Panc1 (cell line): ENCODE data around the gene GPC6. TPM values are rescaled to one million over a fixed set of nuclear protein-coding genes. Genes with fewer than 3 reads are reported as not detected.

Experiments
- ATAC-seq: fragments of 200-7000 bp; cut with Tn5 transposase; 2 replicates; pipeline ENCODE4 v1.9.1; 2020; ENCODE audit warnings: mild to moderate bottlenecking, moderate library complexity
- BruUV-seq: library from RNA; stranded (reverse); fragments of 400-500 nt; replicated peaks from 2 replicates; lab custom pipeline; 2021; lab: Mats Ljungman, UMichigan
- CTCF ChIA-PET: fragments of 300-600 bp; sonication (Branson Sonifier 250); formaldehyde crosslinking; loops from one replicate; lab custom pipeline; 2022; ENCODE audit warnings: antibody characterized with exemption; lab: Charles Lee
- POLR2A ChIA-PET: fragments of 300-600 bp; sonication (Branson Sonifier 250); formaldehyde crosslinking; loops from one replicate; lab custom pipeline; 2022; ENCODE audit warnings: antibody characterized with exemption; lab: Charles Lee
- DNase-seq: peaks from one replicate; pipeline ENCODE4 v3.0.0-alpha.2; 2010; ENCODE audit warnings: low read depth, low spot score
- H3K27ac ChIP-seq: 2 replicates; pipeline ENCODE4 v1.5.1; 2011; ENCODE audit warnings: mild to moderate bottlenecking, low read length, inconsistent platforms
- H3K27me3 ChIP-seq: fragments of 200-500 bp; sonication (Bioruptor generic); 2 replicates; pipeline ENCODE4 v1.6.0; 2014; ENCODE audit warnings: low read length, inconsistent platforms; ENCODE audit not compliant: control insufficient read depth, insufficient read depth
- H3K36me3 ChIP-seq: fragments of 200-500 bp; sonication (Bioruptor generic); 2 replicates; pipeline ENCODE4 v1.5.1; 2014; ENCODE audit warnings: inconsistent platforms, mild to moderate bottlenecking, low read length, moderate library complexity; ENCODE audit not compliant: control insufficient read depth, insufficient read depth
- H3K4me1 ChIP-seq: 2 replicates; pipeline ENCODE4 v1.5.1; 2011; ENCODE audit warnings: inconsistent platforms, mild to moderate bottlenecking, low read length, moderate library complexity; ENCODE audit not compliant: control insufficient read depth, insufficient read depth
- H3K4me3 ChIP-seq, 2 experiments: 2 replicates each; pipeline ENCODE4 v1.5.1; 2011 to 2012; ENCODE audit warnings: low read depth in 2 of 2, low read length in 2 of 2, mild to moderate bottlenecking in 2 of 2, inconsistent platforms in 1 of 2, moderate library complexity in 1 of 2
- H3K9me3 ChIP-seq: fragments of 200-500 bp; sonication (Bioruptor generic); 2 replicates; pipeline ENCODE4 v1.5.1; 2014; ENCODE audit warnings: low read depth, mild to moderate bottlenecking, inconsistent platforms, low read length, moderate library complexity; ENCODE audit not compliant: control insufficient read depth, insufficient read depth
- CTCF ChIP-seq: fragments of 450-650 bp; IDR thresholded peaks from 2 replicates; pipeline ENCODE4 v1.5.1; 2017; ENCODE audit warnings: mild to moderate bottlenecking
- POLR2AphosphoS5 ChIP-seq: IDR thresholded peaks from 2 replicates; pipeline ENCODE4 v1.6.1; 2012; ENCODE audit warnings: mild to moderate bottlenecking, low read depth, low read length, moderate library complexity
- REST ChIP-seq, 2 experiments: IDR thresholded peaks; 2 replicates each; pipeline ENCODE4 v1.6.1; 2011 to 2012; ENCODE audit warnings: low read depth in 2 of 2, control low read depth in 1 of 2, low read length in 1 of 2, mild to moderate bottlenecking in 1 of 2, moderate library complexity in 1 of 2; ENCODE audit not compliant: insufficient read depth in 1 of 2
- SIN3A ChIP-seq: IDR thresholded peaks from 2 replicates; pipeline ENCODE4 v1.6.1; 2012; ENCODE audit warnings: low read depth, mild to moderate bottlenecking, low read length, moderate library complexity, borderline replicate concordance; ENCODE audit not compliant: insufficient read depth
- TCF7L2 ChIP-seq: IDR thresholded peaks from 2 replicates; pipeline ENCODE4 v1.6.1; 2011; ENCODE audit warnings: mild to moderate bottlenecking, low read depth, low read length, inconsistent platforms
- in situ Hi-C: cut with HindIII; loops from 2 replicates; pipeline ENCODE4 v1.10.0; 2016; ENCODE audit warnings: low sequenced_read_pairs, low pct_unique_long_range_greater_than_20kb
- intact Hi-C: fragments of 100-400 bp; cut with micrococcal nuclease; formaldehyde crosslinking; loops from one replicate; pipeline ENCODE4 v1.10.0; 2022; ENCODE audit not compliant: unreplicated experiment
- total RNA-seq: library from RNA; stranded (reverse); gene quantifications from one replicate; pipeline ENCODE4 v1.2.1, GENCODE V29; 2021; ENCODE audit not compliant: unreplicated experiment

Gene GPC6
- total RNA-seq, 1 experiment from 2014 or later: 4.8 TPM

GRCh38 chr13:93539914-93540313, 313.3 kb downstream of the GPC6 start:
- intact Hi-C loops (no loop called here), in situ Hi-C loops (no loop called here)
- Histone ChIP-seq H3K4me1 (no peaks in the 10 kb centered on the region), H3K36me3 (no peaks in the 10 kb centered on the region), H3K27ac (no peak overlapping the region), H3K4me3 (no peak overlapping the region), H3K27me3 (no peaks in the 10 kb centered on the region), H3K9me3 (no peaks in the 10 kb centered on the region)
- BruUV-seq: no TSS peak
- ChIA-PET CTCF (no interaction called here), POLR2A (no interaction called here)
- no peak for ATAC-seq
- no peak for DNase-seq
- TF ChIP-seq TCF7L2: no peak
- no peak for TF ChIP-seq POLR2AphosphoS5
- no peak for TF ChIP-seq SIN3A
- TF ChIP-seq REST (IDR thresholded peaks at IDR 0.05; ENCODE audit: insufficient read depth in 1 of 2, low read depth in 2 of 2, low read length in 1 of 2): no peak
- TF ChIP-seq CTCF: no peak

DNA sequence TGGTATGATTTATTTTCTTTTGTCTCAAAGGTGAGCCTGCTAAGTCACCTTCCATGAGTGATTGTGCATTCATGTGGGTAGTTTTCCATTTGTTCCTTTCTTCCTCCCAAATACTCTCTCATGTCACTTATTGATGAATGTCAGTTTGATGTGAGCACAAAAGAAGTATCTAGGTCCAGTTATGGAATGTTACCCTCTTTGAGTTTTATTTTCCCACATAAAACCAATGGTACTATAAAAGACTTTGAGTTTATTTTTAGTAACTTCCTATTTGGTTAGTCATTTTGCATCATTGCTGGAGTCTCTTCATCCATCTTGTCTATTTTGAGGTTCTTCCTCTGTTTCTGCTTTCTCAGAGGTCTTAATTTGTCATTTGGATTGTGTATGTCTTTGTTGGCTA, 321.3 kb downstream of the GPC6 start:
- no peak for ATAC-seq
- no peak for DNase-seq
- TF ChIP-seq POLR2AphosphoS5 (no peak), TCF7L2 (no peak), REST (IDR thresholded peaks at IDR 0.05; ENCODE audit: insufficient read depth in 1 of 2, low read depth in 2 of 2, low read length in 1 of 2) (no peak), CTCF (no peak)
- Histone ChIP-seq H3K9me3 (no peaks in the 10 kb centered on the region), H3K27ac (no peak overlapping the region), H3K4me3 (no peak overlapping the region), H3K27me3 (no peaks in the 10 kb centered on the region), H3K4me1 (peaks cover 3% of the 10 kb centered on the region; the same call in 1 of the 2 replicates), H3K36me3 (no peaks in the 10 kb centered on the region)
- intact Hi-C loops (no loop called here), in situ Hi-C loops (no loop called here)
- BruUV-seq: no TSS peak
- ChIA-PET POLR2A (no interaction called here), CTCF (no interaction called here)
